ENCODE results near the gene RRAGD. TPM values are rescaled to one million over a fixed set of nuclear protein-coding genes. Genes with fewer than 3 reads are reported as not detected.
A peak's percentile ranks its signal among the peaks of the same experiment; 100 is the strongest.

The RRAGD gene
- total and polyA plus RNA-seq, 2 donors from 2014 or later = 31.5 to 51.6 TPM

DNA sequence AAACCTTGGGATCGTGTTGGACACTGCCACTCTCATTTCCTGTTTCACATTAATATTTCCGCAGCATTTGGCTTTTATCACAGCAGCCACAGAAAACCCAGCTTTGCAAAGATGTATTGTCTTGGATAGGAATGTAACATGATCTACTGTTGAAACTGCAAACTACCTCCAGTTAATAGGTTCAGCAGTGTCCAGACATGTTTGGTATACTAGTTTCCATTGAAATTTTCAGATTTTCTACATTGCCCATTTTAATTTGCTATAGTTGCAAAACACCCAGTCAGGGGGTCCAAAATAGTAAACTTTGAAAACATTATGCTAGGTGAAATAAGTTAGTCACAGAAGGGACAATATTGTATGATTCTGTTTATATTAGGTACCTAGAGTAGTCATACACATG lies 24.2 kb upstream of the RRAGD start:
- no peak for FAIRE-seq
- H3K9me3 ChIP-seq (ENCODE audit: control insufficient read depth in 2 of 3, insufficient read depth in 1 of 3, low read length in 3 of 3) = no peaks in the 10 kb centered on the region
- peak in 2 of 5 donors; percentile 23 to 26 for DNase-seq
- no peak overlapping the region for H3K27ac ChIP-seq (ENCODE audit: low read depth in 2 of 2, low read length in 2 of 2)
- peaks cover 2 to 10% (median 7%) of the 10 kb centered on the region in 3 donors for H3K4me1 ChIP-seq (ENCODE audit: control insufficient read depth in 2 of 3, insufficient read depth in 2 of 3, low read depth in 1 of 3, low read length in 3 of 3)
- H3K27me3 ChIP-seq (ENCODE audit: control insufficient read depth, insufficient read depth, low read length) = no peaks in the 10 kb centered on the region
- H3K9ac ChIP-seq (ENCODE audit: low read length in 3 of 3) = no peak overlapping the region
- intact Hi-C loops (cut with DNase I) = loop anchor here (10.0 kb wide), 1 partner anchor 179 kb away; no protein-coding TSS in a partner anchor
- TF ChIP-seq, protein P1, sequence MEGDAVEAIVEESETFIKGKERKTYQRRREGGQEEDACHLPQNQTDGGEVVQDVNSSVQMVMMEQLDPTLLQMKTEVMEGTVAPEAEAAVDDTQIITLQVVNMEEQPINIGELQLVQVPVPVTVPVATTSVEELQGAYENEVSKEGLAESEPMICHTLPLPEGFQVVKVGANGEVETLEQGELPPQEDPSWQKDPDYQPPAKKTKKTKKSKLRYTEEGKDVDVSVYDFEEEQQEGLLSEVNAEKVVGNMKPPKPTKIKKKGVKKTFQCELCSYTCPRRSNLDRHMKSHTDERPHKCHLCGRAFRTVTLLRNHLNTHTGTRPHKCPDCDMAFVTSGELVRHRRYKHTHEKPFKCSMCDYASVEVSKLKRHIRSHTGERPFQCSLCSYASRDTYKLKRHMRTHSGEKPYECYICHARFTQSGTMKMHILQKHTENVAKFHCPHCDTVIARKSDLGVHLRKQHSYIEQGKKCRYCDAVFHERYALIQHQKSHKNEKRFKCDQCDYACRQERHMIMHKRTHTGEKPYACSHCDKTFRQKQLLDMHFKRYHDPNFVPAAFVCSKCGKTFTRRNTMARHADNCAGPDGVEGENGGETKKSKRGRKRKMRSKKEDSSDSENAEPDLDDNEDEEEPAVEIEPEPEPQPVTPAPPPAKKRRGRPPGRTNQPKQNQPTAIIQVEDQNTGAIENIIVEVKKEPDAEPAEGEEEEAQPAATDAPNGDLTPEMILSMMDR (IDR thresholded peaks at IDR 0.05; ENCODE audit: borderline replicate concordance, extremely low read depth, insufficient read depth) = no peak
- no peak overlapping the region for H3K4me3 ChIP-seq (ENCODE audit: low read length in 3 of 3)
- H3K36me3 ChIP-seq (ENCODE audit: control insufficient read depth in 2 of 3, insufficient read depth in 3 of 3, low read length in 3 of 3) = no peaks in the 10 kb centered on the region

DNA sequence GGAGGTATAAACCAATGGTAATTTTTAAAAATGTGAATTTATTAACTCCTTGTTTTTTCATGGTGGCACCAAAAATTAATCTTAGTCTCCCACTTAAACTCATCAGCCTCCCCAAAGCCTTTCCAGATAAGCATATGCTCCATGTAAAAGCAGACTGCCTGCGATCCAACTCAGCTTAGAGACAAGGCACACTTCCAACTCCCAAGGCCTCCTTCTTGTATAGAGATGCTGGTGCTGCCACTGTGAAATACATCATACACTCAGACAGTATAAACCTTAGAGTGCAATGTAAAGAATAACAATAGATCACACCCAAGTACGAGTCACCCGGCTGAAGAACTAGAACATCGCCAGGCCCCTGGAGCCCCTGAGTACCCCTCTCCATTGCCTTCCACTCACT lies 22.9 kb upstream of the RRAGD start:
- intact Hi-C loops (cut with DNase I) = loop anchor here (10.0 kb wide), 1 partner anchor 180 kb away; no protein-coding TSS in a partner anchor
- H3K9ac ChIP-seq (ENCODE audit: low read length in 3 of 3) = no peak overlapping the region
- TF ChIP-seq, protein P1 (IDR thresholded peaks at IDR 0.05; ENCODE audit: borderline replicate concordance, extremely low read depth, insufficient read depth) = no peak
- H3K27ac ChIP-seq (ENCODE audit: low read depth in 2 of 2, low read length in 2 of 2) = no peak overlapping the region
- H3K4me3 ChIP-seq (ENCODE audit: low read length in 3 of 3) = no peak overlapping the region
- H3K27me3 ChIP-seq (ENCODE audit: control insufficient read depth, insufficient read depth, low read length) = no peaks in the 10 kb centered on the region
- H3K4me1 ChIP-seq (ENCODE audit: control insufficient read depth in 2 of 3, insufficient read depth in 2 of 3, low read depth in 1 of 3, low read length in 3 of 3) = peaks cover 2 to 10% (median 7%) of the 10 kb centered on the region in 3 donors
- H3K9me3 ChIP-seq (ENCODE audit: control insufficient read depth in 2 of 3, insufficient read depth in 1 of 3, low read length in 3 of 3) = no peaks in the 10 kb centered on the region
- no peaks in the 10 kb centered on the region for H3K36me3 ChIP-seq (ENCODE audit: control insufficient read depth in 2 of 3, insufficient read depth in 3 of 3, low read length in 3 of 3)
- DNase-seq (peak in 2 of 5 donors; percentile 14 to 24), FAIRE-seq (no peak)

DNA sequence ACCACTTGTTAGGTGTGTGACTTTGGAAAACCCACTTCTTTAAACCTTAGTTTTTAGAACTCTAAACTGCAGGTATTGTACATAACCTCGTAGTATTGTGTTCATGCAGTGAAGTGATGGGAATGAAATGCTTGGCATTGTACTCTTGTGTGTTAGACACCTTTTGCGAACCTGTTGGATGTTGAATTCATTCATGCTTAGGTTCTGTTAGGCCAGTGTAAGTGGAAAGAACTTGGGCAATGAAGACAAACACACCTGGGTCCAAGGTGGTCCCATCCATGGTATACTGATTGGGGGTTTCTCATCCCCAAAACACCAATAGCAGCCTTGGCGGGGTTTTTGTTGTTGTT lies 22.1 kb upstream of the RRAGD start:
- TF ChIP-seq, protein P1 (IDR thresholded peaks at IDR 0.05; ENCODE audit: borderline replicate concordance, extremely low read depth, insufficient read depth) = no peak
- FAIRE-seq = no peak
- intact Hi-C loops (cut with DNase I) = loop anchor here (10.0 kb wide), 1 partner anchor 181 kb away; no protein-coding TSS in a partner anchor
- H3K27ac ChIP-seq (ENCODE audit: low read depth in 2 of 2, low read length in 2 of 2) = no peak overlapping the region
- peak overlapping the region; percentile 32 to 76 (median 67) for H3K4me3 ChIP-seq (ENCODE audit: low read length in 3 of 3)
- H3K4me1 ChIP-seq (ENCODE audit: control insufficient read depth in 2 of 3, insufficient read depth in 2 of 3, low read depth in 1 of 3, low read length in 3 of 3) = peaks cover 2 to 10% (median 7%) of the 10 kb centered on the region in 3 donors
- no peaks in the 10 kb centered on the region for H3K9me3 ChIP-seq (ENCODE audit: control insufficient read depth in 2 of 3, insufficient read depth in 1 of 3, low read length in 3 of 3)
- no peaks in the 10 kb centered on the region for H3K36me3 ChIP-seq (ENCODE audit: control insufficient read depth in 2 of 3, insufficient read depth in 3 of 3, low read length in 3 of 3)
- H3K9ac ChIP-seq (ENCODE audit: low read length in 3 of 3) = no peak overlapping the region
- no peak for DNase-seq
- no peaks in the 10 kb centered on the region for H3K27me3 ChIP-seq (ENCODE audit: control insufficient read depth, insufficient read depth, low read length)

All from kidney (tissue), 14 donors.